Glutamatergic neuron (in vitro differentiated cells): ENCODE measurements around the gene OR52W1. TPM values are rescaled to one million over a fixed set of nuclear protein-coding genes. Genes with fewer than 3 reads are reported as not detected.

Source experiments
- DNase-seq: peaks from one replicate; pipeline ENCODE4 v3.0.0; 2022
- H3K27ac Mint-ChIP-seq: one replicate; pipeline ENCODE4 v1.8.0; 2020; ENCODE audit warnings: mild to moderate bottlenecking, mixed read lengths, inconsistent platforms; ENCODE audit not compliant: unreplicated experiment
- H3K27me3 Mint-ChIP-seq: one replicate; pipeline ENCODE4 v1.8.0; 2020; ENCODE audit warnings: mild to moderate bottlenecking, moderate library complexity, mixed read lengths, inconsistent platforms; ENCODE audit not compliant: unreplicated experiment
- H3K36me3 Mint-ChIP-seq: one replicate; pipeline ENCODE4 v1.8.0; 2020; ENCODE audit warnings: mild to moderate bottlenecking, mixed read lengths, inconsistent platforms; ENCODE audit not compliant: unreplicated experiment
- H3K4me1 Mint-ChIP-seq: one replicate; pipeline ENCODE4 v1.8.0; 2020; ENCODE audit warnings: mild to moderate bottlenecking, low read depth, mixed read lengths, inconsistent platforms; ENCODE audit not compliant: unreplicated experiment
- H3K4me3 Mint-ChIP-seq: one replicate; pipeline ENCODE4 v1.8.0; 2020; ENCODE audit warnings: mild to moderate bottlenecking, mixed read lengths, inconsistent platforms; ENCODE audit not compliant: unreplicated experiment
- H3K9me3 Mint-ChIP-seq: one replicate; pipeline ENCODE4 v1.8.0; 2020; ENCODE audit warnings: mild to moderate bottlenecking, moderate library complexity, mixed read lengths, inconsistent platforms; ENCODE audit not compliant: unreplicated experiment
- CTCF ChIP-seq: fragments of 200-600 bp; sonication (generic); IDR thresholded peaks from one replicate; pipeline ENCODE4 v1.5.0; 2021; ENCODE audit not compliant: partially characterized antibody, unreplicated experiment
- total RNA-seq: library from RNA; stranded (reverse); fragmentation: NEBNext Ultra II Directional; extraction: Animal tissue kit (Norgen Biotek cat#: 25700); gene quantifications from one replicate; pipeline ENCODE4 v1.2.1, GENCODE V29; 2021; ENCODE audit not compliant: unreplicated experiment

The OR52W1 gene
- total RNA-seq, 1 donor from 2014 or later, result not detected

GRCh38 chr11:6238902-6239301 is 39.9 kb downstream of the OR52W1 start, which contains the start of gene CNGA4:
Gene CNGA4 (plus strand): TSS chr11:6239089. CDS start chr11:6239207, 118 bp downstream.
- no peak for DNase-seq
- TF ChIP-seq CTCF, result no peak
- Mint-ChIP-seq H3K9me3 (peaks cover 3% of the 10 kb centered on the region), H3K4me1 (peaks cover 2% of the 10 kb centered on the region), H3K27ac (no peak within 1 kb of the TSS), H3K4me3 (no peak within 1 kb of the TSS), H3K27me3 (peaks cover 11% of the 10 kb centered on the region), H3K36me3 (peaks cover 5% of the 10 kb centered on the region)

- H3K27ac Mint-ChIP-seq, result no peak overlapping the region
- H3K4me1 Mint-ChIP-seq, result peaks cover 2% of the 10 kb centered on the region
- H3K4me3 Mint-ChIP-seq, result no peak overlapping the region
- no peaks in the 10 kb centered on the region for H3K9me3 Mint-ChIP-seq
- TF ChIP-seq CTCF, result no peak
- DNase-seq, result no peak
- H3K36me3 Mint-ChIP-seq, result peaks cover 9% of the 10 kb centered on the region
- peaks cover 13% of the 10 kb centered on the region for H3K27me3 Mint-ChIP-seq
Measured at GRCh38 chr11:6240139-6240538, 41.1 kb downstream of the OR52W1 start.

GRCh38 chr11:6240781-6241180 is 41.8 kb downstream of the OR52W1 start:
- Mint-ChIP-seq H3K27ac (no peak overlapping the region), H3K4me1 (no peaks in the 10 kb centered on the region), H3K27me3 (peaks cover 13% of the 10 kb centered on the region), H3K36me3 (peaks cover 9% of the 10 kb centered on the region), H3K4me3 (no peak overlapping the region), H3K9me3 (no peaks in the 10 kb centered on the region)
- TF ChIP-seq CTCF, result no peak
- DNase-seq, result no peak

- Mint-ChIP-seq H3K27ac (no peak overlapping the region), H3K27me3 (peaks cover 13% of the 10 kb centered on the region), H3K36me3 (peaks cover 9% of the 10 kb centered on the region), H3K4me3 (no peak overlapping the region), H3K9me3 (no peaks in the 10 kb centered on the region), H3K4me1 (no peaks in the 10 kb centered on the region)
- DNase-seq, result no peak
- TF ChIP-seq CTCF, result no peak
Measured at GRCh38 chr11:6241316-6241715, 42.3 kb downstream of the OR52W1 start.

- Mint-ChIP-seq H3K36me3 (peaks cover 9% of the 10 kb centered on the region), H3K4me1 (no peaks in the 10 kb centered on the region), H3K27me3 (peaks cover 13% of the 10 kb centered on the region), H3K27ac (no peak overlapping the region), H3K4me3 (no peak overlapping the region), H3K9me3 (no peaks in the 10 kb centered on the region)
- DNase-seq, result no peak
- no peak for TF ChIP-seq CTCF
Measured at GRCh38 chr11:6245536-6245935, 46.5 kb downstream of the OR52W1 start.
